A673 (cell line): Measurements from ENCODE around the gene FOS. TPM values are rescaled to one million over a fixed set of nuclear protein-coding genes. Genes with fewer than 3 reads are reported as not detected.

Source experiments
- BruUV-seq: library from RNA; stranded (reverse); fragments of 400-500 nt; replicated peaks from 2 replicates; lab custom pipeline; 2021; lab: Mats Ljungman, UMichigan
- CTCF ChIA-PET: fragments of 300-600 bp; sonication (Branson Sonifier 250); formaldehyde crosslinking; loops from one replicate; lab custom pipeline; 2022; ENCODE audit warnings: antibody characterized with exemption; lab: Charles Lee
- POLR2A ChIA-PET: fragments of 300-600 bp; sonication (Branson Sonifier 250); formaldehyde crosslinking; loops from one replicate; lab custom pipeline; 2022; ENCODE audit warnings: antibody characterized with exemption; ENCODE audit not compliant: low non-redundant PET; lab: Charles Lee
- DNase-seq: peaks from one replicate; pipeline ENCODE4 v3.0.0-alpha.2; 2015; ENCODE audit warnings: low spot score
- H3K27ac ChIP-seq: fragments of 200-600 bp; sonication (generic); 2 replicates; pipeline ENCODE4 v1.5.1; 2016; ENCODE audit warnings: mixed run types, low read depth, mild to moderate bottlenecking, mixed read lengths, antibody characterized with exemption, low read length; ENCODE audit not compliant: poor library complexity, severe bottlenecking
- H3K27me3 ChIP-seq: fragments of 200-600 bp; sonication (generic); replicated peaks from 2 replicates; pipeline ENCODE4 v1.6.1; 2017; ENCODE audit warnings: mixed run types, low read depth, mild to moderate bottlenecking, mixed read lengths, antibody characterized with exemption, low read length; ENCODE audit not compliant: insufficient read depth, poor library complexity
- H3K36me3 ChIP-seq: fragments of 200-600 bp; sonication (generic); 2 replicates; pipeline ENCODE4 v1.6.1; 2016; ENCODE audit warnings: mixed run types, mild to moderate bottlenecking, mixed read lengths, antibody characterized with exemption, low read length; ENCODE audit not compliant: insufficient read depth, poor library complexity, severe bottlenecking
- H3K4me1 ChIP-seq: fragments of 200-600 bp; sonication (generic); 2 replicates; pipeline ENCODE4 v1.6.1; 2017; ENCODE audit warnings: mixed run types, mild to moderate bottlenecking, mixed read lengths, antibody characterized with exemption, low read length; ENCODE audit not compliant: insufficient read depth, poor library complexity, severe bottlenecking
- H3K4me3 ChIP-seq: fragments of 200-600 bp; sonication (generic); 2 replicates; pipeline ENCODE4 v1.5.1; 2016; ENCODE audit warnings: low read depth, mixed run types, mild to moderate bottlenecking, mixed read lengths, low read length; ENCODE audit not compliant: poor library complexity, severe bottlenecking
- H3K9me3 ChIP-seq: fragments of 200-600 bp; sonication (generic); 2 replicates; pipeline ENCODE4 v1.6.1; 2016; ENCODE audit warnings: mixed run types, low read depth, mild to moderate bottlenecking, mixed read lengths, antibody characterized with exemption, low read length; ENCODE audit not compliant: poor library complexity, severe bottlenecking
- CTCF ChIP-seq: fragments of 300-800, 200-600 bp; sonication (generic); conservative IDR thresholded peaks from 2 replicates; pipeline ENCODE4 v1.5.1; 2017; ENCODE audit warnings: low read depth, mild to moderate bottlenecking, antibody characterized with exemption, low read length, moderate library complexity, mixed read lengths
- EZH2 ChIP-seq: fragments of 200-600 bp; sonication (generic); IDR thresholded peaks from 2 replicates; pipeline ENCODE4 v1.6.1; 2017; ENCODE audit warnings: borderline replicate concordance, low read depth, mild to moderate bottlenecking, mixed read lengths, antibody characterized with exemption, low read length; ENCODE audit not compliant: poor library complexity, severe bottlenecking
- intact Hi-C: fragments of 100-400 bp; cut with micrococcal nuclease; formaldehyde crosslinking; loops from one replicate; pipeline ENCODE4 v1.10.0; 2022; ENCODE audit not compliant: unreplicated experiment
- total RNA-seq: library from RNA; stranded (reverse); gene quantifications from 2 replicates; pipeline ENCODE4 v1.2.3, GENCODE V29; 2021

FOS gene
- total RNA-seq, 1 experiment from 2014 or later = 13.7 TPM

GRCh38 chr14:75292101-75292563 is 13.5 kb downstream of the FOS start:
- Histone ChIP-seq H3K36me3 (no peaks in the 10 kb centered on the region), H3K4me1 (peaks cover 20% of the 10 kb centered on the region), H3K27ac (no peak overlapping the region), H3K4me3 (no peak overlapping the region), H3K9me3 (no peaks in the 10 kb centered on the region), H3K27me3 (no peaks in the 10 kb centered on the region)
- CTCF ChIA-PET = no interaction called here
- BruUV-seq = no TSS peak
- TF ChIP-seq CTCF (no peak), EZH2 (no peak)
- DNase-seq = no peak
- POLR2A ChIA-PET = no interaction called here
- intact Hi-C loops = no loop called here

- ChIA-PET CTCF (no interaction called here), POLR2A (no interaction called here)
- no peak for TF ChIP-seq EZH2
- no peak for TF ChIP-seq CTCF
- no peaks in the 10 kb centered on the region for H3K27me3 ChIP-seq
- no peak overlapping the region for H3K4me3 ChIP-seq
- no peak overlapping the region for H3K27ac ChIP-seq
- no TSS peak for BruUV-seq
- H3K9me3 ChIP-seq = no peaks in the 10 kb centered on the region
- no peaks in the 10 kb centered on the region for H3K36me3 ChIP-seq
- no peak for DNase-seq
- intact Hi-C loops = no loop called here
- peaks cover 25% of the 10 kb centered on the region for H3K4me1 ChIP-seq
Measured at GRCh38 chr14:75292886-75293285, 14.3 kb downstream of the FOS start.

GRCh38 chr14:75293920-75294648 is 15.5 kb downstream of the FOS start:
- no TSS peak for BruUV-seq
- Histone ChIP-seq H3K4me1 (peaks cover 37% of the 10 kb centered on the region), H3K4me3 (peak overlapping the region; percentile 62), H3K27me3 (no peaks in the 10 kb centered on the region), H3K9me3 (no peaks in the 10 kb centered on the region), H3K36me3 (no peaks in the 10 kb centered on the region), H3K27ac (peak overlapping the region; percentile 94)
- TF ChIP-seq EZH2 = no peak
- TF ChIP-seq CTCF = no peak
- POLR2A ChIA-PET = interaction anchor here (1.0 kb wide), 1 partner anchor 14 kb away, joined by 4 read pairs; no protein-coding TSS in a partner anchor
- DNase-seq = peak; percentile 94
- CTCF ChIA-PET = interaction anchor here (0.5 to 1.0 kb wide), 2 partner anchors 55 to 241 kb away, joined by 3 read pairs; no protein-coding TSS in a partner anchor
- intact Hi-C loops = no loop called here
